Tibial nerve (tissue), 3 donors: ENCODE results near the gene GNG12.

Experiments
- CTCF ChIP-seq, 5 experiments: fragments of 200-600 bp in 3 of 5; fragments of 450-650 bp in 2 of 5; sonication (generic) in 3 of 5; IDR thresholded peaks; one replicate each; pipeline ENCODE4 v1.5.1; 2016 to 2019; ENCODE audit warnings: antibody characterized with exemption in 5 of 5, mild to moderate bottlenecking in 3 of 5, moderate library complexity in 2 of 5
- POLR2A ChIP-seq, 2 donors: fragments of 450-650 bp; IDR thresholded peaks; one replicate each; pipeline ENCODE4 v1.6.1; 2017; ENCODE audit warnings: antibody characterized with exemption in 2 of 2, mild to moderate bottlenecking in 2 of 2, moderate library complexity in 2 of 2

GRCh38 chr1:67831850-67832513, 1.3 kb downstream of the GNG12 start:
- TF ChIP-seq CTCF (IDR thresholded peaks at IDR 0.05) (no peak), POLR2A (IDR thresholded peaks at IDR 0.05) (peak in 1 of 2 donors; percentile 36)
